SK-N-SH (cell line): ENCODE data around the gene NUDT14. TPM values are rescaled to one million over a fixed set of nuclear protein-coding genes. Genes with fewer than 3 reads are reported as not detected.
A peak's percentile ranks its signal among the peaks of the same experiment; 100 is the strongest.

Source experiments
- CTCF ChIA-PET: fragments of 300-600, 350-600 bp; formaldehyde crosslinking; extraction: SDS; loops from one replicate; lab custom pipeline; 2021; lab: Yijun Ruan, JAX
- POLR2A ChIA-PET: fragments of 350-600 bp; sonication (Branson Sonifier 250); formaldehyde crosslinking; extraction: SDS; loops from one replicate; lab custom pipeline; 2020; ENCODE audit warnings: antibody characterized with exemption, inconsistent platforms; lab: Yijun Ruan, JAX
- DNase-seq: peaks from one replicate; pipeline ENCODE4 v3.0.0; 2012
- H2AFZ ChIP-seq: fragments of 200-600 bp; sonication (generic); 2 replicates; pipeline ENCODE4 v1.8.1; 2016; ENCODE audit warnings: antibody characterized with exemption, mild to moderate bottlenecking, low read depth
- H3F3A ChIP-seq: fragments of 200-600 bp; sonication (generic); replicated peaks from 2 replicates; pipeline ENCODE3; 2016; ENCODE audit warnings: antibody characterized with exemption, mild to moderate bottlenecking; ENCODE audit not compliant: insufficient read depth
- H3K27ac ChIP-seq, 2 experiments: fragments of 200-500 bp in 1 of 2; fragments of 200-600 bp in 1 of 2; sonication (Bioruptor generic) in 1 of 2; sonication (generic), shearing (Covaris generic) in 1 of 2; 2 replicates each; pipeline versions ENCODE4 v1.5.1 to v1.6.1; 2014 to 2016; ENCODE audit warnings: low read depth in 2 of 2, inconsistent platforms in 1 of 2, low read length in 1 of 2, mild to moderate bottlenecking in 1 of 2, mixed read lengths in 1 of 2
- H3K27me3 ChIP-seq: fragments of 200-600 bp; sonication (generic), shearing (Covaris generic); 2 replicates; pipeline ENCODE4 v1.6.1; 2016; ENCODE audit warnings: mixed run types; ENCODE audit not compliant: insufficient read depth
- H3K36me3 ChIP-seq, 2 experiments: fragments of 200-500 bp in 1 of 2; fragments of 200-600 bp in 1 of 2; sonication (Bioruptor generic) in 1 of 2; sonication (generic) in 1 of 2; replicated peaks in 1 of 2; 2 replicates each; pipeline versions ENCODE3 to v1.5.1; 2014 to 2016; ENCODE audit warnings: low read length in 1 of 2, mild to moderate bottlenecking in 1 of 2; ENCODE audit not compliant: insufficient read depth in 2 of 2, control insufficient read depth in 1 of 2
- H3K4me1 ChIP-seq, 2 experiments: fragments of 200-500 bp in 1 of 2; fragments of 200-600 bp in 1 of 2; sonication (Bioruptor generic) in 1 of 2; sonication (generic), shearing (Covaris generic) in 1 of 2; 2 replicates each; pipeline versions ENCODE4 v1.5.1 to v1.6.1; 2014 to 2016; ENCODE audit warnings: low read depth in 1 of 2, low read length in 1 of 2, mixed run types in 1 of 2; ENCODE audit not compliant: insufficient read depth in 2 of 2, control insufficient read depth in 1 of 2
- H3K4me2 ChIP-seq: fragments of 200-600 bp; sonication (generic), shearing (Covaris generic); 2 replicates; pipeline ENCODE4 v1.6.1; 2017; ENCODE audit warnings: mixed run types
- H3K4me3 ChIP-seq, 2 experiments: fragments of 200-500 bp in 1 of 2; fragments of 200-600 bp in 1 of 2; sonication (Bioruptor generic) in 1 of 2; sonication (generic), shearing (Covaris generic) in 1 of 2; 2 replicates each; pipeline versions ENCODE4 v1.5.1 to v1.8.1; 2014 to 2016; ENCODE audit warnings: low read depth in 2 of 2, inconsistent platforms in 1 of 2, low read length in 1 of 2, mild to moderate bottlenecking in 1 of 2, mixed read lengths in 1 of 2, moderate library complexity in 1 of 2
- H3K79me2 ChIP-seq: fragments of 200-600 bp; sonication (generic); 2 replicates; pipeline ENCODE4 v1.8.1; 2017; ENCODE audit warnings: mild to moderate bottlenecking; ENCODE audit not compliant: insufficient read depth
- H3K9ac ChIP-seq: fragments of 200-600 bp; sonication (generic); 2 replicates; pipeline ENCODE4 v1.6.1; 2017; ENCODE audit warnings: mixed run types
- H3K9me2 ChIP-seq: fragments of 200-600 bp; sonication (generic); 2 replicates; pipeline ENCODE4 v1.6.1; 2017; ENCODE audit warnings: mixed run types
- H3K9me3 ChIP-seq: fragments of 200-600 bp; sonication (generic); 2 replicates; pipeline ENCODE4 v1.6.1; 2017; ENCODE audit warnings: mixed run types, mild to moderate bottlenecking, moderate library complexity
- H4K20me1 ChIP-seq: fragments of 200-600 bp; sonication (generic); 2 replicates; pipeline ENCODE4 v1.6.1; 2017; ENCODE audit warnings: mild to moderate bottlenecking, mixed run types; ENCODE audit not compliant: insufficient read depth
- CTCF ChIP-seq: fragments of 200-600 bp; sonication (generic); IDR thresholded peaks from 2 replicates; pipeline ENCODE4 v1.6.1; 2017; ENCODE audit warnings: antibody characterized with exemption, mild to moderate bottlenecking, moderate library complexity
- EZH2phosphoT487 ChIP-seq: fragments of 200-600 bp; sonication (generic); IDR thresholded peaks from 2 replicates; pipeline ENCODE4 v1.6.1; 2017; ENCODE audit warnings: low read depth, mixed run types, mild to moderate bottlenecking, antibody characterized with exemption, moderate library complexity, borderline replicate concordance
- FOXM1 ChIP-seq: IDR thresholded peaks from 2 replicates; pipeline ENCODE4 v1.4.0; 2012; ENCODE audit warnings: low read depth, mild to moderate bottlenecking
- GABPA ChIP-seq: IDR thresholded peaks from 2 replicates; pipeline ENCODE4 v1.4.0; 2012; ENCODE audit warnings: low read depth, mild to moderate bottlenecking
- IRF3 ChIP-seq: fragments of 150-350 bp; IDR thresholded peaks from 2 replicates; pipeline ENCODE4 v1.6.1; 2016; ENCODE audit warnings: mild to moderate bottlenecking, low read depth, low read length
- MAX ChIP-seq: IDR thresholded peaks from 2 replicates; pipeline ENCODE4 v1.4.0; 2012; ENCODE audit warnings: low read depth
- MXI1 ChIP-seq: IDR thresholded peaks from 2 replicates; pipeline ENCODE4 v1.6.1; 2012; ENCODE audit warnings: mild to moderate bottlenecking, low read depth, low read length, improper control_type of control experiment
- POLR2AphosphoS5 ChIP-seq: IDR thresholded peaks from 2 replicates; pipeline ENCODE4 v1.6.1; 2012; ENCODE audit warnings: low read depth, low read length
- SIN3A ChIP-seq: IDR thresholded peaks from 2 replicates; pipeline ENCODE4 v1.6.1; 2012; ENCODE audit warnings: low read depth, mild to moderate bottlenecking, low read length, moderate library complexity, borderline replicate concordance
- SMC3 ChIP-seq: IDR thresholded peaks from 2 replicates; pipeline ENCODE4 v1.6.1; 2012; ENCODE audit warnings: low read depth, low read length, improper control_type of control experiment
- TEAD4 ChIP-seq: IDR thresholded peaks from 2 replicates; pipeline ENCODE4 v1.4.0; 2012; ENCODE audit warnings: mild to moderate bottlenecking, borderline replicate concordance; ENCODE audit not compliant: insufficient read depth
- YY1 ChIP-seq: IDR thresholded peaks from 2 replicates; pipeline ENCODE4 v1.4.0; 2012; ENCODE audit warnings: low read depth, mild to moderate bottlenecking
- WGBS: methylation state at CpG from one replicate; pipeline ENCODE4 v1.1.6; 2017; ENCODE audit warnings: low lambda C conversion rate; 5-methylcytosine and 5-hydroxymethylcytosine counted together
- polyA plus RNA-seq, 3 experiments: library from polyadenylated mRNA; depleted of rRNA; stranded (reverse); fragments of >200 nt; gene quantifications; 2 replicates each; pipeline ENCODE4 v1.2.3, GENCODE V29; 2012
- TF ChIP-seq, protein P1 (sequence below): IDR thresholded peaks from 2 replicates; pipeline ENCODE4 v1.4.0; 2012; ENCODE audit warnings: low read depth, borderline replicate concordance
- TF ChIP-seq, protein P2 (sequence below): IDR thresholded peaks from 2 replicates; pipeline ENCODE4; 2012
- TF ChIP-seq, protein P3 (sequence below): IDR thresholded peaks from 2 replicates; pipeline ENCODE4 v1.6.1; 2012; ENCODE audit warnings: mild to moderate bottlenecking, low read depth, low read length, moderate library complexity

Gene NUDT14
- polyA plus RNA-seq, 1 of the 3 experiments (the other 2 are of a cell fraction) = 18.4 TPM

GRCh38 chr14:105211086-105211757 is 30.1 kb upstream of the NUDT14 start:
- Histone ChIP-seq H3K9me3 (no peaks in the 10 kb centered on the region), H3K9me2 (no peaks in the 10 kb centered on the region), H3F3A (no peaks in the 10 kb centered on the region), H3K4me2 (no peak overlapping the region), H3K36me3 (peaks cover 0 to 14% of the 10 kb centered on the region in 2 experiments), H3K27ac (peak overlapping the region in 1 of 2 experiments; percentile 74; a peak in 1 of 4 replicates), H4K20me1 (no peaks in the 10 kb centered on the region), H3K79me2 (no peaks in the 10 kb centered on the region), H3K27me3 (no peaks in the 10 kb centered on the region), H3K4me3 (no peak overlapping the region), H3K9ac (no peak overlapping the region), H3K4me1 (peaks cover 0 to 81% of the 10 kb centered on the region in 2 experiments; a peak in 1 of 4 replicates), H2AFZ (no peak overlapping the region)
- 89% methylated on average over 17 of the region's 23 CpGs for WGBS
- ChIA-PET POLR2A (no interaction called here), CTCF (interaction anchor here (0.8 to 1.0 kb wide), 2 partner anchors 10 to 76 kb away, joined by 3 read pairs; no protein-coding TSS in a partner anchor)
- no peak for DNase-seq
- TF ChIP-seq SIN3A (no peak), SMC3 (no peak), CTCF (no peak), TEAD4 (no peak)
- TF ChIP-seq, protein P1, sequence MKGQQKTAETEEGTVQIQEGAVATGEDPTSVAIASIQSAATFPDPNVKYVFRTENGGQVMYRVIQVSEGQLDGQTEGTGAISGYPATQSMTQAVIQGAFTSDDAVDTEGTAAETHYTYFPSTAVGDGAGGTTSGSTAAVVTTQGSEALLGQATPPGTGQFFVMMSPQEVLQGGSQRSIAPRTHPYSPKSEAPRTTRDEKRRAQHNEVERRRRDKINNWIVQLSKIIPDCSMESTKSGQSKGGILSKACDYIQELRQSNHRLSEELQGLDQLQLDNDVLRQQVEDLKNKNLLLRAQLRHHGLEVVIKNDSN = no peak
- TF ChIP-seq, protein P2, sequence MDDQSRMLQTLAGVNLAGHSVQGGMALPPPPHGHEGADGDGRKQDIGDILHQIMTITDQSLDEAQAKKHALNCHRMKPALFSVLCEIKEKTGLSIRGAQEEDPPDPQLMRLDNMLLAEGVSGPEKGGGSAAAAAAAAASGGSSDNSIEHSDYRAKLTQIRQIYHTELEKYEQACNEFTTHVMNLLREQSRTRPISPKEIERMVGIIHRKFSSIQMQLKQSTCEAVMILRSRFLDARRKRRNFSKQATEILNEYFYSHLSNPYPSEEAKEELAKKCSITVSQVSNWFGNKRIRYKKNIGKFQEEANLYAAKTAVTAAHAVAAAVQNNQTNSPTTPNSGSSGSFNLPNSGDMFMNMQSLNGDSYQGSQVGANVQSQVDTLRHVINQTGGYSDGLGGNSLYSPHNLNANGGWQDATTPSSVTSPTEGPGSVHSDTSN = no peak

- Histone ChIP-seq H3K4me3 (no peak overlapping the region), H3K9ac (no peak overlapping the region), H3K4me2 (no peak overlapping the region), H3K27me3 (no peaks in the 10 kb centered on the region), H3F3A (no peaks in the 10 kb centered on the region), H3K36me3 (peaks cover 0 to 14% of the 10 kb centered on the region in 2 experiments), H2AFZ (no peak overlapping the region), H3K4me1 (peaks cover 0 to 89% of the 10 kb centered on the region in 2 experiments; a peak in 1 of 4 replicates), H3K9me3 (no peaks in the 10 kb centered on the region), H3K9me2 (no peaks in the 10 kb centered on the region), H3K27ac (peak overlapping the region in 1 of 2 experiments; percentile 87; a peak in 2 of 4 replicates), H3K79me2 (no peaks in the 10 kb centered on the region), H4K20me1 (no peaks in the 10 kb centered on the region)
- POLR2A ChIA-PET = no interaction called here
- WGBS = 93% methylated on average over 12 of the region's 30 CpGs
- no peak for DNase-seq
- CTCF ChIA-PET = interaction anchor here (1.4 to 1.8 kb wide), 2 partner anchors 9 to 270 kb away, joined by 4 to 5 read pairs; no protein-coding TSS in a partner anchor
- TF ChIP-seq MXI1 (no peak), MAX (no peak), POLR2AphosphoS5 (no peak), YY1 (no peak), EZH2phosphoT487 (no peak), FOXM1 (no peak), GABPA (no peak), IRF3 (no peak)
- TF ChIP-seq, protein P3, sequence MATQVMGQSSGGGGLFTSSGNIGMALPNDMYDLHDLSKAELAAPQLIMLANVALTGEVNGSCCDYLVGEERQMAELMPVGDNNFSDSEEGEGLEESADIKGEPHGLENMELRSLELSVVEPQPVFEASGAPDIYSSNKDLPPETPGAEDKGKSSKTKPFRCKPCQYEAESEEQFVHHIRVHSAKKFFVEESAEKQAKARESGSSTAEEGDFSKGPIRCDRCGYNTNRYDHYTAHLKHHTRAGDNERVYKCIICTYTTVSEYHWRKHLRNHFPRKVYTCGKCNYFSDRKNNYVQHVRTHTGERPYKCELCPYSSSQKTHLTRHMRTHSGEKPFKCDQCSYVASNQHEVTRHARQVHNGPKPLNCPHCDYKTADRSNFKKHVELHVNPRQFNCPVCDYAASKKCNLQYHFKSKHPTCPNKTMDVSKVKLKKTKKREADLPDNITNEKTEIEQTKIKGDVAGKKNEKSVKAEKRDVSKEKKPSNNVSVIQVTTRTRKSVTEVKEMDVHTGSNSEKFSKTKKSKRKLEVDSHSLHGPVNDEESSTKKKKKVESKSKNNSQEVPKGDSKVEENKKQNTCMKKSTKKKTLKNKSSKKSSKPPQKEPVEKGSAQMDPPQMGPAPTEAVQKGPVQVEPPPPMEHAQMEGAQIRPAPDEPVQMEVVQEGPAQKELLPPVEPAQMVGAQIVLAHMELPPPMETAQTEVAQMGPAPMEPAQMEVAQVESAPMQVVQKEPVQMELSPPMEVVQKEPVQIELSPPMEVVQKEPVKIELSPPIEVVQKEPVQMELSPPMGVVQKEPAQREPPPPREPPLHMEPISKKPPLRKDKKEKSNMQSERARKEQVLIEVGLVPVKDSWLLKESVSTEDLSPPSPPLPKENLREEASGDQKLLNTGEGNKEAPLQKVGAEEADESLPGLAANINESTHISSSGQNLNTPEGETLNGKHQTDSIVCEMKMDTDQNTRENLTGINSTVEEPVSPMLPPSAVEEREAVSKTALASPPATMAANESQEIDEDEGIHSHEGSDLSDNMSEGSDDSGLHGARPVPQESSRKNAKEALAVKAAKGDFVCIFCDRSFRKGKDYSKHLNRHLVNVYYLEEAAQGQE = no peak
Observed at GRCh38 chr14:105210266-105211025, 29.3 kb upstream of the NUDT14 start.
